ENCODE data around the gene GLCCI1. TPM values are rescaled to one million over a fixed set of nuclear protein-coding genes. Genes with fewer than 3 reads are reported as not detected.

Gene GLCCI1
- total and polyA plus RNA-seq, 2 of the 8 experiments (the other 6 are each of a cell fraction or from before 2014, with no cell fraction given): 12.4 to 27.7 TPM

DNA sequence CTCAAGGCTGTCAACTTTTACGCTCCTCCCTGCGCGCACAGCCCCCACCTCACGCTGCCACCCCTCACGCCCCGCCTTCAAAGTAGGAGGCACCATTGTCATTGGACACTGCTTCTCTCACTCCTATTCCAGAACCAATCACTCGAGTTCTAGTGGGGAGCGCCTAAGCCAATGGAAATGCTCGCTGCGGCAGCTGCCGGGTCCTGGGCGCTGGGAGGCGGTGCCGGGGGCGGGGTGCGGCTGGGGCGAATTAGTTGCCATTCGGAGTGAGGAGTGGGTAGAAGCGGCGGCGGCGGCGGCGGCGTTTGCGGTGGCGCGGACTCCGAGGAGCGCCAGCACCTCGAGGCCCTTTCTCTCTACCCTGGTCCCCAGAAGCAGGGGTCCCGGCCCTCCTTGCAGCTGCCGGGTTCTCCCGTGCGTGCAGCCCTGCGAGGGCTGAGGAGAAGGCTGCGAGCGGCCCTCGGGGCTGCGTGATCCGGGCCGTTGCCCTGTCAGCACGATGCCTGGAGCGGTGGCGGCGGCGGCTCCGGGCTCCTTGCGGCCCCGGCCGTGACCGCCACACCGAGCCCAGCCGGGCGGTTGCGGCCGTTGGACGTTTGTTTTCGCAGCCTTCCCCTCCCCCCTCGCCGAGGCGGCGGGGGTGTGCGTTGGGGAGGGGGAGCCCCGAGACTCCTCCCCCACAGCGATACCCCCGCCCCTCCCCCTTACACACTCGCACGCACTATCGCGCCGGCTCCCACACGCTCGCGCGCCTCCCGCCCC is at the start of gene GLCCI1 (continued):
- TF ChIP-seq RBBP5 (IDR thresholded peaks at IDR 0.05; ENCODE audit: borderline replicate concordance, low read depth, low read length): peak; percentile 55; the same call in 1 of the 2 replicates
- no peak for TF ChIP-seq GTF2F1 (IDR thresholded peaks at IDR 0.05; ENCODE audit: borderline replicate concordance, low read depth, low read length)
- peak; percentile 88 for TF ChIP-seq PHF8 (conservative IDR thresholded peaks at IDR 0.05; ENCODE audit: low read depth, low read length)
- TF ChIP-seq HDAC2 (IDR thresholded peaks at IDR 0.05; ENCODE audit: borderline replicate concordance in 1 of 2, low read depth in 2 of 2, low read length in 2 of 2): peak in 1 of 2 experiments; percentile 80; a peak in 1 of 4 replicates
- TF ChIP-seq POLR2AphosphoS5 (IDR thresholded peaks at IDR 0.05; ENCODE audit: low read depth, low read length): peak; percentile 48; the same call in 1 of the 2 replicates
- TF ChIP-seq EGR1 (IDR thresholded peaks at IDR 0.05; ENCODE audit: borderline replicate concordance, low read depth, low read length): no peak
- no peak; a peak in 1 of 4 replicates for TF ChIP-seq RAD21 (IDR thresholded peaks at IDR 0.05 in 1 of 2, conservative IDR thresholded peaks at IDR 0.05 in 1 of 2; ENCODE audit: low read depth in 2 of 2, low read length in 2 of 2)
- no peak for TF ChIP-seq SIN3A (conservative IDR thresholded peaks at IDR 0.05 in 1 of 2, IDR thresholded peaks at IDR 0.05 in 1 of 2; ENCODE audit: low read depth in 1 of 2, low read length in 2 of 2)
- TF ChIP-seq BACH1 (IDR thresholded peaks at IDR 0.05; ENCODE audit: low read length): no peak
- TF ChIP-seq CHD2 (IDR thresholded peaks at IDR 0.05; ENCODE audit: low read length): peak; percentile 94
- no peak for TF ChIP-seq FOSL1 (IDR thresholded peaks at IDR 0.05; ENCODE audit: insufficient read depth, low read depth, low read length)
- TF ChIP-seq TCF12 (IDR thresholded peaks at IDR 0.05; ENCODE audit: low read depth, low read length): no peak
- peak in 1 of 2 experiments; percentile 74; a peak in 2 of 3 replicates for TF ChIP-seq POLR2A (IDR thresholded peaks at IDR 0.05; ENCODE audit: control extremely low read depth in 1 of 2, low read depth in 2 of 2, low read length in 2 of 2)
- peak; percentile 88 for TF ChIP-seq SP2 (IDR thresholded peaks at IDR 0.05; ENCODE audit: low read length)
- peak; percentile 81 for TF ChIP-seq ASH2L (IDR thresholded peaks at IDR 0.05; ENCODE audit: low read length)
- peak; percentile 88 for TF ChIP-seq TAF7 (optimal IDR thresholded peaks at IDR 0.05; ENCODE audit: borderline replicate concordance, low read depth, low read length)
- TF ChIP-seq TAF1 (IDR thresholded peaks at IDR 0.05; ENCODE audit: low read depth, low read length): peak; percentile 92
- TF ChIP-seq, protein P1, sequence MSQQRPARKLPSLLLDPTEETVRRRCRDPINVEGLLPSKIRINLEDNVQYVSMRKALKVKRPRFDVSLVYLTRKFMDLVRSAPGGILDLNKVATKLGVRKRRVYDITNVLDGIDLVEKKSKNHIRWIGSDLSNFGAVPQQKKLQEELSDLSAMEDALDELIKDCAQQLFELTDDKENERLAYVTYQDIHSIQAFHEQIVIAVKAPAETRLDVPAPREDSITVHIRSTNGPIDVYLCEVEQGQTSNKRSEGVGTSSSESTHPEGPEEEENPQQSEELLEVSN (IDR thresholded peaks at IDR 0.05): peak; percentile 24
